BE2C (cell line): ENCODE measurements around the gene KIRREL1.

Source experiments
- DNase-seq: peaks from one replicate; pipeline ENCODE4 v3.0.0-alpha.2; 2020
- H3K27me3 ChIP-seq: fragments of 250-450 bp; sonication (Bioruptor Pico); 2 replicates; pipeline ENCODE4 v1.5.1; 2020; ENCODE audit warnings: mild to moderate bottlenecking
- H3K36me3 ChIP-seq: fragments of 250-450 bp; sonication (Bioruptor Pico); 2 replicates; pipeline ENCODE4 v1.5.1; 2020; ENCODE audit warnings: mild to moderate bottlenecking
- H3K4me1 ChIP-seq: fragments of 250-450 bp; sonication (Bioruptor Pico); 2 replicates; pipeline ENCODE4 v1.5.1; 2020
- H3K4me3 ChIP-seq: 2 replicates; pipeline ENCODE4 v1.5.1; 2011; ENCODE audit warnings: low read depth, low read length
- H3K9me3 ChIP-seq: fragments of 250-450 bp; sonication (Bioruptor Pico); 2 replicates; pipeline ENCODE4 v1.5.1; 2020
- TF ChIP-seq, protein P1 (sequence below): IDR thresholded peaks from 2 replicates; pipeline ENCODE4 v1.5.1; 2012; ENCODE audit warnings: mild to moderate bottlenecking, low read depth, low read length

Gene KIRREL1

DNA sequence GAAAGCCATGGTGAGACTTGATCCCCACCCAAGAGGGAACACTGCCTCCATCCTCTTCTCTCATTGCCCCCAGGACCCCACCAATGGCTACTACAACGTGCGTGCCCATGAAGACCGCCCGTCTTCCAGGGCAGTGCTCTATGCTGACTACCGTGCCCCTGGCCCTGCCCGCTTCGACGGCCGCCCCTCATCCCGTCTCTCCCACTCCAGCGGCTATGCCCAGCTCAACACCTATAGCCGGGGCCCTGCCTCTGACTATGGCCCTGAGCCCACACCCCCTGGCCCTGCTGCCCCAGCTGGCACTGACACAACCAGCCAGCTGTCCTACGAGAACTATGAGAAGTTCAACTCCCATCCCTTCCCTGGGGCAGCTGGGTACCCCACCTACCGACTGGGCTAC is 101.1 kb downstream of the KIRREL1 start:
- Histone ChIP-seq H3K36me3 (no peaks in the 10 kb centered on the region), H3K4me1 (no peaks in the 10 kb centered on the region), H3K9me3 (no peaks in the 10 kb centered on the region), H3K4me3 (no peak overlapping the region), H3K27me3 (no peaks in the 10 kb centered on the region)
- TF ChIP-seq, protein P1, sequence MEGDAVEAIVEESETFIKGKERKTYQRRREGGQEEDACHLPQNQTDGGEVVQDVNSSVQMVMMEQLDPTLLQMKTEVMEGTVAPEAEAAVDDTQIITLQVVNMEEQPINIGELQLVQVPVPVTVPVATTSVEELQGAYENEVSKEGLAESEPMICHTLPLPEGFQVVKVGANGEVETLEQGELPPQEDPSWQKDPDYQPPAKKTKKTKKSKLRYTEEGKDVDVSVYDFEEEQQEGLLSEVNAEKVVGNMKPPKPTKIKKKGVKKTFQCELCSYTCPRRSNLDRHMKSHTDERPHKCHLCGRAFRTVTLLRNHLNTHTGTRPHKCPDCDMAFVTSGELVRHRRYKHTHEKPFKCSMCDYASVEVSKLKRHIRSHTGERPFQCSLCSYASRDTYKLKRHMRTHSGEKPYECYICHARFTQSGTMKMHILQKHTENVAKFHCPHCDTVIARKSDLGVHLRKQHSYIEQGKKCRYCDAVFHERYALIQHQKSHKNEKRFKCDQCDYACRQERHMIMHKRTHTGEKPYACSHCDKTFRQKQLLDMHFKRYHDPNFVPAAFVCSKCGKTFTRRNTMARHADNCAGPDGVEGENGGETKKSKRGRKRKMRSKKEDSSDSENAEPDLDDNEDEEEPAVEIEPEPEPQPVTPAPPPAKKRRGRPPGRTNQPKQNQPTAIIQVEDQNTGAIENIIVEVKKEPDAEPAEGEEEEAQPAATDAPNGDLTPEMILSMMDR: no peak
- no peak for DNase-seq

DNA sequence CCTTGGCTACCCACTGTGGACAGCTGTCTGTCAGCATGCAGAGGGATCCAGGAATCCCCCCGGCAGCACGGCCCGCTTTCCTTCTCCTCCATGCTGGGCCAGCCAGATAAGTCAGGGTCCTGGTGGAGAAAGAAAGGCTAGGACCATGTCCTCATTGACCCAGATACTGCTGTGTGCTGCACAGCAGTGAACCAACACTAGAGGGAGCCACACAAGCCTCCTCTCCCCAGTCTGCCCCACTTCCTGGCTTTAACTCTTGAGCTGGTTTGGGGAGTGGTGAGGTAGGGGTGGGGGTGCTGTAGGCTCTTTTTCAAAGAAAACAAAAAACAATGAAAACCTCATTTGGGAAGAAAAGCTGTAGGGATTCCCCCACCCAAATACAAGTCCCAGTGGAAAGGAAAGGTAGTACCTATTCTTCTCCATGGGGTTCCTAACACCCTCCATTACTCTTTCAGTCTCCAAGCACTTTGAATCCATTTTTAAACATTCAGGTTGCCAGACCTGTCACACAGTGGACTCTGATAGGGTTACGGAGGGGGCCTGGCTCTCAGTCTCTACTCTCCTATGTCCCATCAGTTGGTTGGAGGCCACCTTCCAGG is 102.4 kb downstream of the KIRREL1 start:
- Histone ChIP-seq H3K4me1 (no peaks in the 10 kb centered on the region), H3K9me3 (no peaks in the 10 kb centered on the region), H3K4me3 (no peak overlapping the region), H3K36me3 (no peaks in the 10 kb centered on the region), H3K27me3 (no peaks in the 10 kb centered on the region)
- TF ChIP-seq, protein P1: peak; percentile 40; the same call in 1 of the 2 replicates
- DNase-seq: no peak

DNA sequence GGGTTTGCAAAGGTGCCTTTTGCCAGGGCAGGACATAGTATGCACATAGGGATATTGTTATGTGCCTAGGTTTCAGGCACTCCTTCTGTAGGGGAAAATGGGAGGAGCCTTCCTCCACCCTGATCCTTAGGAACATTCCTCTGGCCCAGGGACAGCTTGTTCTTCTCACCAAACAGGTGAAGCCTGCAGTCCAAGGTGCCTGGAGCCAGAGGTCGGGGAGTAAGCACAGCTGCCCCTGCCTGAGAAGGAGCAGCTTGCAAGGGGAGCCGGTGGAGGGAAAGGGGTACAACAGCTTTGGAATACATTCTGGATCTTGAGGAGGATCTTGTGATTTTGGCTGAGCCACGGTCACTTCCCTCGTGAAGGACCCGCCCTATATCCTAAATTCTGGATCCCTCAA is 104.8 kb downstream of the KIRREL1 start:
- no peak overlapping the region for H3K4me3 ChIP-seq
- H3K4me1 ChIP-seq: no peaks in the 10 kb centered on the region
- TF ChIP-seq, protein P1: no peak

DNA sequence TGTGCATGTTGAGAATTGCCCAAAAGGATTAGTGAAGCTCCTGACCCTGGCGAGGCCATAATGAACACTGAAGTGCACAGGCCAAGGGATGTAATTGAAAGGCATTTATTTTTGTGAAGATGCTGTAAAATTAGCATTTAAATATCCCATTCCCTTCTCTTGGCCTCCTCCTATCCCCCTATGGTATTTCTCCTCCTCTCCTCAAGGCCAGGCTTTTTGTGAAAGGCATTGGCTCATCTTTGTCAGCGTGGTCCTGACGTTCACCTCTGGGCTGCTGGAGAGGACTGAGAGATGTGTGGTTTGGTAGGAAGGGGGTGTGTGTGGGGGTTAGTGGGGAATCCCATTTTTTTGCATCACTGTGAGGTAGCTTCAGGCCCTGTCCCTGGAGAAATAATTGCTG is 105.7 kb downstream of the KIRREL1 start:
- no peak for DNase-seq
- Histone ChIP-seq H3K4me3 (no peak overlapping the region), H3K9me3 (no peaks in the 10 kb centered on the region), H3K27me3 (no peaks in the 10 kb centered on the region), H3K4me1 (no peaks in the 10 kb centered on the region), H3K36me3 (no peaks in the 10 kb centered on the region)
- TF ChIP-seq, protein P1: no peak

More for the DNA sequence above, 104.8 kb downstream of the KIRREL1 start:
- H3K9me3 ChIP-seq: no peaks in the 10 kb centered on the region
- H3K27me3 ChIP-seq: no peaks in the 10 kb centered on the region
- H3K36me3 ChIP-seq: no peaks in the 10 kb centered on the region
- no peak for DNase-seq

- TF ChIP-seq, protein P1: no peak
- Histone ChIP-seq H3K27me3 (no peaks in the 10 kb centered on the region), H3K4me1 (no peaks in the 10 kb centered on the region), H3K9me3 (no peaks in the 10 kb centered on the region), H3K4me3 (no peak overlapping the region), H3K36me3 (no peaks in the 10 kb centered on the region)
- no peak for DNase-seq
Measured at GRCh38 chr1:158100498-158100897, 107.1 kb downstream of the KIRREL1 start.

- TF ChIP-seq, protein P1: no peak
- Histone ChIP-seq H3K36me3 (no peaks in the 10 kb centered on the region), H3K9me3 (no peaks in the 10 kb centered on the region), H3K4me3 (no peak overlapping the region), H3K27me3 (no peaks in the 10 kb centered on the region), H3K4me1 (no peaks in the 10 kb centered on the region)
- no peak for DNase-seq
Measured at GRCh38 chr1:158101455-158101854, 108.0 kb downstream of the KIRREL1 start.
